CD4-positive, alpha-beta T cell treated with Interferon gamma for 1 hour (primary cell): ENCODE data around the gene LIPA.
"Not testable (repeated sequence)": the region's sequence is repeated elsewhere in the genome, so short reads cannot be mapped to it uniquely, and the experiment has no call there.

Source experiments
- DNase-seq: peaks from one replicate; pipeline ENCODE4 v3.0.0-alpha.2; 2020

The LIPA gene

GRCh38 chr10:89207181-89207800 lies 44.3 kb downstream of the LIPA start, which contains the start of gene CH25H:
Gene CH25H, minus strand, starts transcription at chr10:89207317. Its CDS starts 25 bp downstream, at chr10:89207292.
- DNase-seq: peak; percentile 6

GRCh38 chr10:89206402-89207180 lies 45.0 kb downstream of the LIPA start:
- peak; percentile 45 for DNase-seq

GRCh38 chr10:89204621-89205185 lies 46.9 kb downstream of the LIPA start:
- DNase-seq: no peak

DNA sequence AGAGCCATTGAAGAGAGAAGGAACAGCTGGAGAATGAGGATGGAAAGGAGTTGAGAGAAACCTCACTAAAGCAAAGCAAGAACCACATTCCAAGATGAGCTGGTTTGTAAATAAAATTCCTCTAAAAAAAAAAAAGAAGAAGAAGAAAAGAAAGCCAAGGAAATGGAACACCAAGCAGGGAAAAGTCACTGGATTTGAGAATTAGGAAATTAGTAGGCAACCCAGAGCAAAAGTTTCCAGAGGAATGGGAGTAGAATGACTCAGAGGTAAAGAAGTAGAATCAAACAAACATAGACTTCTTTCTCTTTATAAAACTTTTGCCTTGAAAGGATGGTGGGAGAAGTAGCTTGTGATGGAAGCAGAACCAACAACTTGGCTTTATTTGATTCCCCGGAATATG lies 48.3 kb downstream of the LIPA start:
- no peak for DNase-seq

GRCh38 chr10:89202033-89202425 lies 49.5 kb downstream of the LIPA start:
- no peak for DNase-seq

GRCh38 chr10:89201345-89202032 lies 50.1 kb downstream of the LIPA start:
- DNase-seq: no peak

DNA sequence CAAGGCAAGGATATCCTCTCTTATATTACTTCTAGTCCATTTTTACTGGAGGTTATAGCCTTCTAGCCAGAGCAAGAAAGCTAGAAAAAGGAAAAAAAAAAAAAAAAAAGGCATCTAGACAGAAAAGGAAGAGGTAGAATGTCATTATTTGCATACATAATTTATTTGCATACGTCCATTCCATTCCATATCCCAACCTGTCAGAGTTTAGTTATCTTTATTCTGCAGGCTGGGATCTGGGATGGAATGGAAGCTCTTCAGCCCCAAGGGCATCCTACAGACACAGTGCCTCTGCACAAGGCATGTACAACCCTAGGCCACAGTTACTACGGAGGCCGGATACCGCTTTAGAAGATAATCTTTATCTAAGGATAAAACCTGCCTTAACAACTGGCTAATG lies 54.1 kb downstream of the LIPA start:
- DNase-seq: no peak

- not testable (repeated sequence) for DNase-seq
Measured at GRCh38 chr10:89191301-89191700, 60.3 kb downstream of the LIPA start.

DNA sequence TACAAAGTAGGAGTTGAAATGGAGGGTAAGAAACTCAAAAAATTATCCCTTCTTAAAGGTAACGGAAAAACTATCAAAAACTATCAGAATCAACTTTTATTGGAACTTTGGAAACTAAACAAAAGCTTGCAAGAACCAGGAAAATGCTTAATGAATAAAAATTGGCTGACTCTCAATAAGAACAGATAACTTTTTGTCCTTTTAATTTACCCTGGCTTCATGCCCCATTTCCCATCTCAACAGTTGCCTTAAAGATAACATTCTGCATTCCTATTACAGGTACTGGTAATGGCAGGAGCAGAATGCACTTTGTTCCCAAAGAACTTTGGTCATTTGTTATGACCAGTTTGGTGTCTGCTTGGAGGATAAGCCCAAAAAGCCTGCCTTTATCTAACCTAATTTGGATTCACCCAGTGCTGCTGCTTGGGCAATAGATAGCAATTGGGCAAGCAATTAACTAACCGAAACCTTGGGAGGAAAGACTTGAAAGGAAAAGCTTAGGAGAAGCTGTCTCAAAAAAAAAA lies 62.3 kb downstream of the LIPA start:
- DNase-seq: no peak

- DNase-seq: no peak
Measured at GRCh38 chr10:89185658-89186057, 65.9 kb downstream of the LIPA start.

- no peak for DNase-seq
Measured at GRCh38 chr10:89184638-89185037, 66.9 kb downstream of the LIPA start.

DNA sequence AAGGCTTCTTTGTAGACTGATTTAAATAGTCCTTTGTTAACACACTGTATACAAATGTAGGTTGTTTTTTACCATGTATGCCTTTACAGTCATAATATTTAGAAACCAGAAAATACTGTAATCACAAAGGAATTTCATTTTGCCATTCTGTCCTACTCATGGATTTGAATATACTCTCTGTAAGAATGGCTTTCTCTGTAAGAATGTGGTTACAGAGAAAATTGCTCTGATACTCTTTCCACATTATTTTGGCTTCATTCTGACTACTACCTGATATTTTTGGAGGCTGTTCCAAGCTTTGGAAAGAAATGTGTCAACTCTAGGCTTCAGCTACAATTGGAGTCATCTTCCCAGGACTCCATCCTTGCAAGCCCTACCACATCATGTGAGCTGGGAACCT lies 68.0 kb downstream of the LIPA start:
- DNase-seq: no peak

GRCh38 chr10:89182894-89183293 lies 68.7 kb downstream of the LIPA start:
- no peak for DNase-seq

DNA sequence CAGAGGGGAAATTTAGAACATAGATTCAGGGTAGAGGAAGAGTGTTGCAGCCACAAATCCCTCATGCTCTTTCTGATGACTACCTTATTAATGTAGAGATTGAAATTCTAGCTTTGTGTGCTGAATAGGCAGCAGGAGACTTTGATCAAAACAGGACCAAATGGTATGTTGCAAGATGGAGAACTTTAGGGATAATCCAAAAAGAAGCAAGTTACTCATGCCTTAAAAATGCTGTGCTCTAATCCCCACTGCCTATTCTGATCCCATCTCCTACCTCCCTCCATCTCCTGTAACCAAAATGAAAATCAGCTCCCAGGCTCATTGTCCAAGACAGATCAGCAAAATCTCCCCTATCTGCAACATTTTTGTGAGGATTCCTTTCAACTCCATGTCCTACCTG lies 75.8 kb downstream of the LIPA start:
- no peak for DNase-seq

- no peak for DNase-seq
Measured at GRCh38 chr10:89173075-89173474, 78.5 kb downstream of the LIPA start.

GRCh38 chr10:89171996-89172395 lies 79.6 kb downstream of the LIPA start:
- DNase-seq: no peak

- no peak for DNase-seq
Measured at GRCh38 chr10:89171263-89171872, 80.2 kb downstream of the LIPA start.

GRCh38 chr10:89168354-89168900 lies 83.1 kb downstream of the LIPA start:
- DNase-seq: not testable (repeated sequence)

DNA sequence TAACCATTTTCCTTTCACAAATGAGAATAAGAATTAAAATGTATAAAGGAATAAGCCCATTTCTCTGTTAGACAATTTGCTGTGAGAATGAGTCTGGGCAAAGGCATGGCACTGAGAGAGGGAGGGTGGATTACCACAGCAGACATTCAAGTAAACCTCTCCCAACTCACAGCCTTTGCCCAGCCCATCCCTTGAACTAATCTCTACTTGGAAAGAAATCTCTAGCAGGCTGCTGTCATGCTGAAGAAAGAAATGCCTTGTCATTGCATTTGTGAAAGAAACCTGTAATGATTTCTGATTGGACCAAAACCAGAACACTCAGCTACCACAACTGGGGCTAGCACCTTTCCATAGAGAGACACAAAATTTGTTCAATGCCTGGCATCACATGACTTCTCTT lies 83.7 kb downstream of the LIPA start:
- DNase-seq: no peak

DNA sequence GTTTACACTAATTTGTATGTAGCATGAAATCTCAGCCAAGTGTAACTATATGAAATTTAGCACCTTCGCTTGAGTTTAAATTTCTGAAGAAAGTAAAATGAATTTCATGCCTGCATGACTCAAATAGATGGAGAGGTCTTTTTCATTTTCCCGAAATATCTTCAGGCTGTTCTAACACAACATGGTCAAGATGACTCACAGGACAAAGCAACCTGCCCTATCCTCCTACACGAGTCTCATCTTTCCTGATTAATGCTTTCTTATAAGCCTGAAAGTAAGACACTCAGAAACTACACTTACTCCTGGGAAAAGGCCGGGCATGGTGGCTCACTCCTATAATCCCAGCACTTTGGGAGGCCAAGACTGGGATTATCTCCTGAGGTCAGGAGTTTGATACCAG lies 85.7 kb downstream of the LIPA start:
- DNase-seq: no peak

DNA sequence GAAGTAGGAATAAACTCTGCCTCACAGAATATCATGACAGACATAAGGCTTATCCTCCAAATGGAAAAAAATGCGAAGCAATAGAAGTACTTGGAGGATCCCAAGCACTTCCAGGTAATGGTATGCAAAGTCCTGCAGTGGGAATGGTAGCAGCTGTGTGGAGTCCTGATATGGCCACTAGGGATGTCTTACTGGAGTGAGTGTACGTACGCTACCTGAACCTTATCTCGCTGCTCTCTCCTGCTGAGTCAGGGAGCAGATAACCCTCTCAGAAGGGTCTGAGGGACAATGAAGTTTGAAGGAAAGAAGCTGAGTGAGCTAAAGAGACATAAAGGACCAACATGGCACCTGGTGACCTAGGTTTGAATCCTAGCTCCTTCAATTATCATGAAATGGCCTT lies 86.7 kb downstream of the LIPA start:
- no peak for DNase-seq

DNA sequence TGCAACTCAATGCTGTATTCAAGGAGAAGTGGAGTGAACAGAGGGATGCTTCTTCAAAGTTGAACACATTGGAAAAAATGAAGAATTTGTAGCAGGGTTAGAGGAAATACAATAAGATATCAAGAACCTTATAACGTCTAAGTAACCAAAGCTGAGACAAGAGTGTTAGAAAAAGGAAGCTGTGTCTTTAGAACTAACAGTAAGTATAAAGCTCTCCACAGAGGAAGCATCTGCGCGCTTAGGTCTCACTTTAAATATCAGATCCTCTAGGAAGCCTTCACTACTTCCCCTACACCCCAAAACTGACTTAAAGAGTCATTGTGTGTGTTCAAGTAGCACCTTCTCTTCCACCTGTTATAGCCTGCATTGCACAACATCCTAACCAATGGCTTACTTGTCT lies 87.5 kb downstream of the LIPA start:
- DNase-seq: no peak
